HEK293 (cell line): ENCODE measurements around the gene AATF.

Experiments used
- CTCF ChIA-PET: fragments of 350-600 bp; formaldehyde crosslinking; extraction: SDS; loops from one replicate; lab custom pipeline; 2021; ENCODE audit warnings: antibody characterized with exemption; lab: Yijun Ruan, JAX
- POLR2A ChIA-PET: fragments of 300-600 bp; formaldehyde crosslinking; extraction: SDS; loops from one replicate; lab custom pipeline; 2020; ENCODE audit warnings: antibody characterized with exemption, inconsistent platforms; lab: Yijun Ruan, JAX
- H3K27ac ChIP-seq: fragments of 200-500 bp; sonication (Bioruptor generic); 2 replicates; pipeline ENCODE4 v1.5.1; 2014; ENCODE audit warnings: low read depth, low read length, control low read depth, inconsistent platforms; ENCODE audit errors: extremely low read depth
- H3K36me3 ChIP-seq, 2 experiments: fragments of 200-500 bp in 1 of 2; sonication (Bioruptor generic) in 1 of 2; 1 replicate in 1 of 2; 2 replicates in 1 of 2; pipeline ENCODE4 v1.5.1; 2014 to 2017; ENCODE audit warnings: inconsistent platforms in 2 of 2, low read length in 2 of 2; ENCODE audit not compliant: control insufficient read depth in 2 of 2, insufficient read depth in 1 of 2
- H3K4me1 ChIP-seq: fragments of 200-500 bp; sonication (Bioruptor generic); 2 replicates; pipeline ENCODE4 v1.5.1; 2014; ENCODE audit warnings: mild to moderate bottlenecking, low read length, inconsistent platforms; ENCODE audit not compliant: control insufficient read depth, insufficient read depth
- H3K4me3 ChIP-seq: 2 replicates; pipeline ENCODE4 v1.5.1; 2011; ENCODE audit warnings: low read depth, mild to moderate bottlenecking, control low read depth, low read length, moderate library complexity
- H3K9me3 ChIP-seq: fragments of 200-500 bp; sonication (Bioruptor generic); 2 replicates; pipeline ENCODE4 v1.5.1; 2014; ENCODE audit warnings: low read depth, low read length, inconsistent platforms; ENCODE audit not compliant: control insufficient read depth, insufficient read depth
- ATF2 ChIP-seq: fragments of 450-650 bp; formaldehyde crosslinking; IDR thresholded peaks from 2 replicates; pipeline ENCODE4 v1.5.1; 2016; ENCODE audit warnings: missing biosample characterization, missing genetic modification characterization, low read depth
- KLF10 ChIP-seq: fragments of 450-650 bp; IDR thresholded peaks from 2 replicates; pipeline ENCODE4 v1.5.1; 2018; ENCODE audit warnings: missing biosample characterization, mild to moderate bottlenecking, missing genetic modification characterization
- OVOL3 ChIP-seq: fragments of 450-650 bp; formaldehyde crosslinking; IDR thresholded peaks from 2 replicates; pipeline ENCODE4 v1.5.1; 2016; ENCODE audit warnings: missing biosample characterization, missing genetic modification characterization
- PRDM4 ChIP-seq: fragments of 450-650 bp; formaldehyde crosslinking; IDR thresholded peaks from 2 replicates; pipeline ENCODE4 v1.5.1; 2017; ENCODE audit warnings: missing biosample characterization, missing genetic modification characterization
- PRDM6 ChIP-seq: fragments of 450-650 bp; formaldehyde crosslinking; IDR thresholded peaks from 2 replicates; pipeline ENCODE4 v1.5.1; 2017; ENCODE audit warnings: missing biosample characterization, missing genetic modification characterization
- ZEB2 ChIP-seq: fragments of 450-650 bp; formaldehyde crosslinking; IDR thresholded peaks from 2 replicates; pipeline ENCODE4 v1.5.1; 2016; ENCODE audit warnings: missing biosample characterization, missing genetic modification characterization
- ZNF133 ChIP-seq: fragments of 450-650 bp; formaldehyde crosslinking; IDR thresholded peaks from 2 replicates; pipeline ENCODE4 v1.5.1; 2016; ENCODE audit warnings: missing biosample characterization, missing genetic modification characterization
- ZNF155 ChIP-seq: fragments of 450-650 bp; formaldehyde crosslinking; IDR thresholded peaks from 2 replicates; pipeline ENCODE4 v1.5.1; 2016; ENCODE audit warnings: missing biosample characterization, missing genetic modification characterization
- ZNF18 ChIP-seq: fragments of 450-650 bp; formaldehyde crosslinking; IDR thresholded peaks from 2 replicates; pipeline ENCODE4 v1.5.1; 2016; ENCODE audit warnings: missing biosample characterization, missing genetic modification characterization
- ZNF266 ChIP-seq: fragments of 450-650 bp; formaldehyde crosslinking; IDR thresholded peaks from 2 replicates; pipeline ENCODE4 v1.5.1; 2016; ENCODE audit warnings: missing biosample characterization, missing genetic modification characterization, low read depth
- ZNF692 ChIP-seq: fragments of 450-650 bp; formaldehyde crosslinking; IDR thresholded peaks from 2 replicates; pipeline ENCODE4 v1.5.1; 2016; ENCODE audit warnings: missing biosample characterization, missing genetic modification characterization
- ZSCAN4 ChIP-seq: fragments of 450-650 bp; formaldehyde crosslinking; IDR thresholded peaks from 2 replicates; pipeline ENCODE4 v1.5.1; 2017; ENCODE audit warnings: missing biosample characterization, missing genetic modification characterization
- ZXDB ChIP-seq: fragments of 450-650 bp; formaldehyde crosslinking; IDR thresholded peaks from 2 replicates; pipeline ENCODE4 v1.5.1; 2016; ENCODE audit warnings: missing biosample characterization, missing genetic modification characterization

The AATF gene

GRCh38 chr17:36980280-36980761, 31.6 kb downstream of the AATF start (continued):
- TF ChIP-seq ZNF18 = peak; percentile 43; the same call in 1 of the 2 replicates
- TF ChIP-seq ZNF266 (tag by site-specific recombination) = no peak
- TF ChIP-seq PRDM4 (tag by site-specific recombination) = peak; percentile 65; the same call in 1 of the 2 replicates
- TF ChIP-seq ZXDB (tag by site-specific recombination) = peak; percentile 40; the same call in 1 of the 2 replicates
- no peak for TF ChIP-seq ZNF155 (tag by site-specific recombination)
- peak; percentile 42; the same call in 1 of the 2 replicates for TF ChIP-seq KLF10 (tag by site-specific recombination)
- TF ChIP-seq ZEB2 (tag by site-specific recombination) = peak; percentile 44
- TF ChIP-seq ZSCAN4 (tag by site-specific recombination) = no peak
- peak; percentile 64; the same call in 1 of the 2 replicates for TF ChIP-seq OVOL3 (tag by site-specific recombination)
- peak; percentile 81 for TF ChIP-seq PRDM6 (tag by site-specific recombination)
- no peak for TF ChIP-seq ZNF692

GRCh38 chr17:36983618-36984017, 34.9 kb downstream of the AATF start:
- TF ChIP-seq ATF2 (tag by site-specific recombination) (peak; percentile 63), ZNF133 (no peak)
- Histone ChIP-seq H3K4me1 (peaks cover 25% of the 10 kb centered on the region), H3K9me3 (no peaks in the 10 kb centered on the region)

More at GRCh38 chr17:36983618-36984017, 34.9 kb downstream of the AATF start:
- POLR2A ChIA-PET = no interaction called here
- H3K27ac ChIP-seq = no peak overlapping the region
- CTCF ChIA-PET = no interaction called here
- H3K4me3 ChIP-seq = no peak overlapping the region
- H3K36me3 ChIP-seq = peaks cover 24 to 27% of the 10 kb centered on the region in 2 experiments
